Measurements from ENCODE around the gene PHLDB2.
A peak's percentile ranks its signal among the peaks of the same experiment; 100 is the strongest.

PHLDB2 gene

GRCh38 chr3:111882799-111883198 is 23.7 kb downstream of the PHLDB2 start:
- DNase-seq (ENCODE audit: low read depth, low spot score), result no peak

- DNase-seq (ENCODE audit: low read depth, low spot score), result no peak
Measured at GRCh38 chr3:111884411-111885018, 25.4 kb downstream of the PHLDB2 start.

- DNase-seq (ENCODE audit: low read depth, low spot score), result no peak
Measured at GRCh38 chr3:111885578-111885977, 26.5 kb downstream of the PHLDB2 start.

- no peak for DNase-seq (ENCODE audit: low read depth, low spot score)
Measured at GRCh38 chr3:111890051-111890580, 31.1 kb downstream of the PHLDB2 start.

GRCh38 chr3:111892070-111892469 is 33.0 kb downstream of the PHLDB2 start:
- no peak for DNase-seq (ENCODE audit: low read depth, low spot score)

GRCh38 chr3:111895071-111895470 is 36.0 kb downstream of the PHLDB2 start:
- DNase-seq (ENCODE audit: low read depth, low spot score), result peak; percentile 11

GRCh38 chr3:111899966-111900365 is 40.9 kb downstream of the PHLDB2 start:
- DNase-seq (ENCODE audit: low read depth, low spot score), result no peak

GRCh38 chr3:111901637-111902036 is 42.6 kb downstream of the PHLDB2 start:
- DNase-seq (ENCODE audit: low read depth, low spot score), result no peak

- DNase-seq (ENCODE audit: low read depth, low spot score), result no peak
Measured at GRCh38 chr3:111902534-111902933, 43.5 kb downstream of the PHLDB2 start.

GRCh38 chr3:111903067-111903511 is 44.0 kb downstream of the PHLDB2 start:
- DNase-seq (ENCODE audit: low read depth, low spot score), result no peak

GRCh38 chr3:111904376-111905241 is 45.5 kb downstream of the PHLDB2 start:
- no peak for DNase-seq (ENCODE audit: low read depth, low spot score)

GRCh38 chr3:111906656-111907055 is 47.6 kb downstream of the PHLDB2 start:
- no peak for DNase-seq (ENCODE audit: low read depth, low spot score)

GRCh38 chr3:111907151-111907550 is 48.1 kb downstream of the PHLDB2 start:
- no peak for DNase-seq (ENCODE audit: low read depth, low spot score)

- DNase-seq (ENCODE audit: low read depth, low spot score), result no peak
Measured at GRCh38 chr3:111910806-111911205, 51.7 kb downstream of the PHLDB2 start.

GRCh38 chr3:111911446-111911845 is 52.4 kb downstream of the PHLDB2 start:
- DNase-seq (ENCODE audit: low read depth, low spot score), result no peak

GRCh38 chr3:111913163-111913763 is 54.2 kb downstream of the PHLDB2 start:
- no peak for DNase-seq (ENCODE audit: low read depth, low spot score)

- DNase-seq (ENCODE audit: low read depth, low spot score), result no peak
Measured at GRCh38 chr3:111915905-111916304, 56.8 kb downstream of the PHLDB2 start.

- DNase-seq (ENCODE audit: low read depth, low spot score), result no peak
Measured at GRCh38 chr3:111917300-111917699, 58.2 kb downstream of the PHLDB2 start.

GRCh38 chr3:111919370-111920065 is 60.5 kb downstream of the PHLDB2 start:
- DNase-seq (ENCODE audit: low read depth, low spot score), result no peak

GRCh38 chr3:111921181-111921580 is 62.1 kb downstream of the PHLDB2 start:
- DNase-seq (ENCODE audit: low read depth, low spot score), result no peak

GRCh38 chr3:111923095-111923771 is 64.2 kb downstream of the PHLDB2 start:
- DNase-seq (ENCODE audit: low read depth, low spot score), result no peak
